Activated naive CD8-positive, alpha-beta T cell treated with anti-CD3 and anti-CD28 coated beads, Interleukin-2, amount 50 U/mL, for 16 hours (primary cell): ENCODE results near the gene EPG5.

Source experiments
- DNase-seq: peaks from one replicate; pipeline ENCODE4 v3.0.0-alpha.2; 2020; ENCODE audit warnings: low read depth, low spot score

Gene EPG5

DNA sequence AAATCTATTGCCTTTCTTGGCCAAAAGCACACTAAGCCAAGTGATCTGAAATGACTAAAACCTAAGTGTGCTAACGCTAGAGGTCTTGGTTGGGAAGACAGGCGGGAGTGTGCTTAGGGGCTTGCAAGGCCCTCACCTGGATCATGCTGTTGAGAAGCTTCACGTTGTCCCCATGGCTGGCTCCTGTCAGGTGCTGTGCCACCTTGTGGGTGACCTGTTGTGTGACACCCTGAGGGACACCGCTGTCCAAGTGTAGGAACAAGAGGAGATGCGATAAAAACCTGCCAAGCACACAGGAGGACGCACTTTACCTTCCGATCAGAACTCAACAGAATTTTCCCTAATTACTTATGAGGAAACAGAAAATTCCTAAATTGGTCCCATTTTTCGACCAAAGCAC lies 50.8 kb downstream of the EPG5 start:
- no peak for DNase-seq

DNA sequence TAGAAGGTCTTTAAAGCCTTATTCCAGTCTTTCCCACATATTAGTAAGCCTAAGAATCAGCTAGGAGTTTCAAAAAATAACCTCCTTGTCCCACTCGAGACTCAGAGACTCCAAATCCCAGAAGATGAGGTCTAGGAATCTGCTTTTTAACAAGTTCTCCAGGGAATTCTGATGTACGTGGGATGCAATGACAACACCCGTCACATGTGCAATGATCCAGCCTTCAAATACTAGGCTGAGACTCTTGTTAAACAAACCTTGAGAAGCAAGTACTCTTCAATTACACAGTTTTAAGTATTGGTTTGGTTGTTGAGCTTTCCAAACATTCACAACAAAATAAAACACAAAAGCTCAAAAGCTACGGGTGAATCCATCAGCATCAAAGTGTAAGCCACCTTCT lies 53.9 kb downstream of the EPG5 start:
- DNase-seq, result no peak

DNA sequence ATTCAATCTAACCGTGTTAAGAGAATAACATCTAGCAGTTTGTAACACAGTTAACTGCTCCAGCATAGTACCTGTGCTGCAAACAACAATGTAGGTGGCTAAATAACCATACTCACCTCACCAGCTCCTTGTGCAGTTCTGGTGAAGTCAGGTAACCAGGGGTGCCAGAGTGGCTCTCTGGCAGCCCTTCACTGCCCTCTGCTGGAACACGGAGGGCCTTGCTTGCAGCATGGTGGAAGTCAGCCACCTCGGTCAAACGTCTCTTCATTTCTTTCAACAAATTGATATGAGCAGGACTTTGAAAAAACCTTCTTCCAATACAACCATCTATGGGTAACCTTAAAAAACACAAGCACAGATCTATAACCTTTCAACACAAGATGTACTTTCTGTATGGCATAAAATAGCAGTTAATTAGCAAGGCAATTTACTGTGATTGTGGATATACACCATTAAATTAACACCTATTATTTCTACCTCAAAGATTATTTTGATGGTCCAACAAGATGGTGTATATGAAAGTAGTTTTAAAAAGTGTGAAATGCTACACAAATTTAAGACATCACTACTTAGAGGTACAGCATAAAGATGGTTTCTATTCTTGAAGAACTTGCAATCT lies 56.6 kb downstream of the EPG5 start:
- peak; percentile 21 for DNase-seq

DNA sequence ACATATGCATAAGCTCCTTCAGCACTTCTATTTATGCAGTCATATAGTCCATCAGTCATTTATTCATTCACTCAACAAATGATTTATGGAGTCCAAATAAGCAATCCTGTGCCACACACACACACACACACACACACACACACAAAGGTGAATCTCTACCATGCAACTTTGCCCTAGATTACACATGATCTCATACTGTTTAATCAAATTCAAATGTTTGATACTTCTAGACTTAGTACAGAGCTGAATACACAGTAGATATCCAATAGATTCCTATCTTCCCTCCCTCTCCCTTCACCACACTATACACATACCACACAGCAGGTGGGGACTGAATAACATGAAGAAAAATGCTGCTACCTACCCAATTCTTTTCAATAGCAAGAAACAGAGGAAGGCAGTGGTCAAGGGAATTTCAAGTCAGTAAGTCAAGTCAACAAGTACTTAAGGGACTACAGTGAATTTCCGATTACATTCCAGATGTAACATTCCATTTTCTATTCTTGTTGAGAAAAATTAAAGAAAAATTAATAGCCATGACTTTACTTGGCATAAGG lies 65.4 kb downstream of the EPG5 start:
- no peak for DNase-seq

DNA sequence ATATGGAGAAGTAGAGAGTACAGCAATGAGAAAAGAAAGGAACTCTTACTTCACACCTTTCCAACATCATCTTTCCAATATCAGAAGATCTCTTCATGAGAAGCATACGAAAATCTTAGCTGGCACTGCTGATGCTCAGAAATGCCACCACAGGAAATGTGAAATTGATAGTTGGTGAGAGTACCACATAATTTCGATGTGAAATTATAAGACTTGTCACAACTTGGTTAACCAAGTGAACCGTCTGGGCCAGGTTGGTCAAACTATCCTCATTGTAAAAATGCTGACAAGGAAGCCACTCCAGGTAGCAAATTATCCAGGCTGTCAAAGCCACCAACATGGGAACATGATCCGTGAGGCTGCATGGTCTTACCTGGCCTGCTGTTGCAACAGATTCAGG lies 66.5 kb downstream of the EPG5 start:
- DNase-seq, result no peak

DNA sequence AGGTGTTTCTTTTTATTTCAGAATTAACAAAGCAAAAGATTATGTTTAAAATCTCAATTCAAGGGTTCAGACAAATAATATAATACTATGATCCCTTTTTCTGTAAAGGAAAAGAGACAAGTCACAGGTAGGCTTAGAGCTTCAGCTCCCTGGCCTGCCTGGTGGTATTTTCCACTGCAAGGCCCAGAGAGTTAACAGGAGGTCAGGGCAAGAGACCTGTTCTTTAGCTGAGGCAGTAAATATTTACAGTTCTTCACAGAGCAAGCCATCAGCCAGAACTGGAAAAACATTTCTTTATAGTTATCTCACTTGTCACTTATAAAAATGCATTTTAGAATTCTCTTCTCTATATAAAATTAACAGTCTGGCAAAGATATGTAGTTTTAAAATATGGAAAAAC lies 70.1 kb downstream of the EPG5 start:
- no peak for DNase-seq

DNA sequence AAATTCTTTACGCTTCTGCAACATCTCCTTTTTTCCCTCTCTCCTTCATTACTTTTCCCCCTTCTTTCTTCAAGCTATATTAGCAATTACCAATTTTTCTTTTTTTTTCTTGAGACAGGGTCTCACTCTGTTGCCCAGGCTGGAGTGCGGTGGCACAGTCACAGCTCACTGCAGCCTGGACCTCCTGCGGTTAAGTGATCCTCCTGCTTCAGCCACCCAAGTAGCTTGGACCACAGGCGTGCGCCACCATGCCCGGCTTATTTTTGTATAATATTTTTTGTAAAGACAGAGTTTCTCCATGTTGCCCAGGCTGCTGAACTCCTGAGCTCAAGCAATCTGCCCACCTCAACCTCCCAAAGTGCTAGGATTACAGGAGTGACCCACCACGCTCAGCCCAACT lies 70.7 kb downstream of the EPG5 start:
- no peak for DNase-seq

DNA sequence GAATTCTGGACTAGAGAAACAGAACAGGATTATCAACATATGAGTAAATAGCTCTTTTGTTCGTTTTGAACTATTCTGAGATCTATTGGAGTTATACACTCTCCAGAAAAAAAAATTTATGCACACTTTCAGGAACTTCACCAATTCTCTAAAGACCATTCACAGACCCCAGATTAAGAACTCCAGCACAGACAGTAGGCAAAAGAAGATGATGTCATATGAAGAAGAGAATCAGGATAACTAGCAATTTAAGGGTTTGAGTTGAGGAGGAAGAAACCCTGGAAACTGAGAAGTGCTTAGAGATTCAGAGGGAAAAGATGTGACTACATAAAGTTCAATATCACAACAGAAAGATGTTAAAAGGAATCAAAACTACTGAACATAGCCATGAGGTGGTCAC lies 71.8 kb downstream of the EPG5 start:
- no peak for DNase-seq

DNA sequence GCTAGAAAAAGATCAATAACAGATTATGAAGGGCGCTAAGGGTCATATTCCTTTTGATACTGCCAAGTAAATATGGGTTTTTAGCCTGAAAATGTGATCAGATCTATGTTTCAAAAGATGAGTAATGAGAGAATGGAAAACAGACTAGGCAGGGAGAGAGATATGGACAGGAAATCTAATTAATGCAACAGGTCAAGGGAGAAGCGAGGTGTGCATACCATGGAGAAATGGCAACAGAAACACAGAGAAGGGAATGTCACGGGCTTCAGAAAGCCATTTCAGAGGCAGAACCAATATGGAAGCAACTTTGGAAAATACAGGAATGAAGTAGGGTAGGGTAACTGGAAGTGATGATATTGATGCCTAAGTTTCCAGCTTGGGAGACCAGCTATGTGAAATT lies 72.3 kb downstream of the EPG5 start:
- DNase-seq, result no peak

DNA sequence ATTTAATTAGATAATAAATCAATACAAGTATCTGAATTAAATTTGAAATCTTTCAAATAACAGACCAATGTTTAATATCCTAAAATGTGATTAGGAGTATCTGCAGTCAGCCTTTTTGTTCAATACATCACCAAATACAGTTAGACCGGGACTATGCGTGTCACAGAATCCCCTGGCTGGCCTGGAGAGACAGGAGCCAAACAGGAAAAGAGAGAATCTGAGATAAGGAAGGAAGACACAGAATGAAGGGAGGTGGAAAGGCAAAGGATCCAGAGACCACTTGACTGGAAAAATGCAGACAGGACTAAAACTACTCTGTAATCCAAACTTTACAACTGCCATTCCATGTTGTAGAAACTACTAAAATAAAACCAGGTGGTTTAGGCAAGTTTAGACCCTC lies 75.3 kb downstream of the EPG5 start:
- DNase-seq, result no peak

DNA sequence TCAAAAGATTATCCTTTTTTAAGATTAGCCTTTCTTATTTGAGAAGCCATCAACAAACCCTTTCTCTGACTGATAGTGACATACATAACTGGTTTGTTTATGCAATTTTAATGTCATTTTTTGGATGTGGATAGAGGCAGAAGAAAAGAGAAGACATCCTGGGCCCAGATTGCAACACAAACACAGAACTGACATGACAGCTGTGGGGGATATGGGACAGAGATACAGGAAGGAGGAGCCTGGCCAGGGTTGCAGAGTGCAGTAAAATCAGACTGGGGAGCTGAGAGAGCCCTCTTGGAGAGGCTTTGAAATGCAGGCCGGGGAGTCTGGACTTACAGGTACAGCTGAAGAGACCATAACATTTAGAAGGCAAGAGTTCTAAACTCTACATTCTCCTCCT lies 76.5 kb downstream of the EPG5 start:
- no peak for DNase-seq

DNA sequence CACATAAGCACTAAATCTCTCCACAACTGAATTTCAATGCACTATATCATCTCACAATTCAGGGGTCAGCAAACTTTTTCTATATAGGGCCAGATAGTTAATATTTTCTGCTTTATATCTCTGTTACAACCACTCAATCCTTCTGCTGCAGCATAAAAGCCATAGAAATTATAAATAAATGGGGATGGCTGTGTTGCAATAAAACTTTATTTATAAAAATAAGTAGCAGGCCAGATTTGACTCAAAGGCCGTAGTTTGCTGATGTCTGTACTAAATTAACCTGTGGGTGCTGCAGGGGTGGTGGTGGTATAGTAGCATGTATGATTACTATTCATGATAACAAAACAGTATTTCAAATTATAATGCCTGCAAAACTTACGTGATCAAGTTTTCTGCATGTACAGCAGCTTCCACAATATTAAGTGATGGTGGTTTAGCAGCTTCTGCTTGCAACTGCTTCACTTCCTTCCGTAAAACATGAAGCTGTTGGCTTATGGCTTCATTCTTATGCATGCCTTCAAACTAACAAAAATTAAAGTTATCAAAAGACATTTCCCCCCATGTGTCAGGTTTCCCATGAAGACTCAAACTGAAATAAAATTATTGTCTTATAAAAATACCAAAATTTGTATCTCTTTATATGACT lies 77.6 kb downstream of the EPG5 start:
- DNase-seq, result no peak

DNA sequence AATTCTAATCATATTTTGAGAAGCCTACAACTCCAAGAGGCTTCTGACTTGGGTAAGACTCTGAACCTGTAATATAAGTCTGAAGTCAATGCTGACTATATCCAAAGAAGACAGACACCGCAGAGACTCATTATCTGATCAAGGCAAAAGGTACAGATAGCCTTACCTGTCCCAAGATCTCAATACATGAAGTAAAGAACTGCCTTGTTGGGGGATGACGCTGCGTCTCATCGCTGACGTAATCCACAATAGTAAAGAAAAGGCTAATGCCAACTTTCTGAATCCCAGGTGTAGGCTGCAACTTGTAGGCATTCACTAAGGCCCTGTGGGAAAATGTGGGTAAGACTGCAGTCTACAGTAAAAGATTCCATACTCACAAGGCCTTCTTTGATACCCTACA lies 79.5 kb downstream of the EPG5 start:
- DNase-seq, result no peak

DNA sequence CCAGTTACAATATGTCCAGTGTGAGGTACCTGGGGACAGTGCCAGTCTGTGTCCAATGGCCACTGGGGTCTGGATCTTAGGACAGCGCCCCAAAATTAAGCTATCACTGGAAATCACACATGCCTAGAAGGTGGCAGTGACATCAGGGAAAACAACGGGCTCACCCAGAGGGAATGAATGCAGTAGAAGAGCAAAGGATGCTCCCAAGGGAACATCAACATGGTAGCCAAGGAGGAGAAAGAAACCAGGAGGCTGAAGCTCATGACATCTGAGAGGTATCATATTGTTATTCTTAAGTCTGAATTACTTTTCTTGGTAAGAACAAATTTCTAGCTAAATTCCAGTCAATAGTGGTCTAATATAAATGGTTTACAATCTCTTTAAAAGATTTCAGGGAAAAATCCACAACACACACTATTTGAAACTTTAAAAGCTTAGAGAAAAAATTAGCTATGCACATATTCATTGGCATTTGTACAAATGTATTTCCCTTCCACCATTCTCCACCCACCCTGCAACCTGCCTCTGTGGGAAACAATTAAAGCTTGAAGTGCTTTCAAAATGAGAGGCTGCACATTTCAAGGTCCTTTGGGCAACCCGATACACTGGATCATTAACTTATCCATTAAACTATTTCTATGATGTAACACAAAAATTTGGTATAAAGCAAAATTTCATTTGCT lies 86.1 kb downstream of the EPG5 start:
- no peak for DNase-seq

DNA sequence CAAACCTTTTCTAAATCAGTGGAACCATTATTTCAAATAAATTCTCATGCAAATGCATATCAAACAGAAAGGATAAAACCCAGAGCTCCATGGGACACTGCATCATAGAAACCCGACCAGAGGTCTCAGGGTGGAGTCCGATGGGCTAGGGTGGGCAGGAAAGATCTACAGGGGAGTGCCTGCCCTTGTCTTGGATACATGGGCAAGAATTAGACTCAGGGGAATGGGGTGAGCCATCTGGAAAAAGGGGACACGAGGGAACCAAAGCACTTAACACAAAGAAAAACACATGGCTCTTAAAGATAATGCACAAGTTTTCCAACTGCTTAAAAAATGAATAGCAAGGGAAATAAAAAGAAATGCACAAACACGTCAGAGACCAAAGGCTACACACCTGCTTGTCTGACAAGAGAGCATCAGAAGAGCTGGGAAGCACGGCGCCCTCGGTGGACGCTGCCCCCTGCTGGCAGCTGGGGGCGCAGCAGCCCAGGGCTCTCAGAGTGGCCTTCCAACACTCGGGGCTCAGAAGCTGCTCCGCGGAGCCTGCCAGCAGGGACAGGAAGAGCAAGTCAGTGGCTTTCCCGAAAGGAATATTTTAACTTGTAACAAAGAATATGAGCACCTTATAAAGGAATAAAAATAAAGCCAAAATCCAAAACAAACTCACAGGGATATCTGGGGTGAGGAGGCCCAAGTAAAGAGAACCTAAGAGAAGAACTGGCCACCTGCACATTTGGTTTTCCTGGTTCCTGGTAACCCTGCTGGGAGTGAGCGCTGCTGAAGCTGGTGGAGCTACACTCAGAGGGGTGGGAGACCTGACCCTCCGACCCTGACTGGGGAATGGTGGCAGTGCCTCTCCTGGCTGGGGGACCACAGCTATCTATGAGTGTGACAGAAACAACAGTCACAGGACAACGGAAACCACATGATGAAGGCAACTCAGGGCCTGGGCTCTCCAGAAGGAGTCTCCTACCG lies 87.2 kb downstream of the EPG5 start:
- peak; percentile 38 for DNase-seq

DNA sequence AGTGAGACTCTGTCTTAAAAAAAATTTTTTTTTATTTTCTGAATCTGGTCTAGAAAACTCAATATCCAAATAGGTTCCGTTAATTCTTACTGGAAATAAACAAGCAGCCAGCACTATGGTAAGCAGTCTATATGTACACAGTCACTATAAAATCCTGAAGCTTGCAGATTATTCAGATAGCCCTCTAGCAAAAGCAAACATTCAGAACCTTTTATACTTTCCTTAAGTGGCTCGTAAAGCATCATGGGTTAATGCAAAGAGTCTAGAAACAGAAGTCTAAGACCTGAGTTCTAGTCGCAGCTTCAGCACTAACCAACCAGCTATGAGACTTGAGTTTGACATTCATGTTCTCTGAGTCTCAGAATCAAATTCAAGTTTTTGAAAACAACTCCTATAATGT lies 89.7 kb downstream of the EPG5 start:
- DNase-seq, result no peak

DNA sequence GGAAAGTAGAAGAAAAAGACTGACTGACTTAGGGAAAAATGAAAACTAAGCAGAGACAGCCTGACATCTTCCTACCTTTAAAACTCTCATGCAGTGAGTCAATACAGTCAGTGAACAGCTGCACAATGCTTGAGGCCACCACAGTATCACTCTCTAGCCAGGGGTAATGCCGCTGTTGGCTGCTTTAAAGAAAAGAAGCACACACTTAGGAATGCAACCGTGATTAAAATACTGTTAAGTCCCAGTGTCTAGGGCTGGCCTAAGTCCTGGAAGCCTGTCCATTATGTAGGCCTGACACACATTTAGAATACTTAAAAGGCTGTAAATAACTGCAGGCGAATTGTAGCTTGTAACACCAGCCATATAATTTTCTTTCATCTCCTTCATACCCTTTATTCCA lies 91.0 kb downstream of the EPG5 start:
- DNase-seq, result no peak

DNA sequence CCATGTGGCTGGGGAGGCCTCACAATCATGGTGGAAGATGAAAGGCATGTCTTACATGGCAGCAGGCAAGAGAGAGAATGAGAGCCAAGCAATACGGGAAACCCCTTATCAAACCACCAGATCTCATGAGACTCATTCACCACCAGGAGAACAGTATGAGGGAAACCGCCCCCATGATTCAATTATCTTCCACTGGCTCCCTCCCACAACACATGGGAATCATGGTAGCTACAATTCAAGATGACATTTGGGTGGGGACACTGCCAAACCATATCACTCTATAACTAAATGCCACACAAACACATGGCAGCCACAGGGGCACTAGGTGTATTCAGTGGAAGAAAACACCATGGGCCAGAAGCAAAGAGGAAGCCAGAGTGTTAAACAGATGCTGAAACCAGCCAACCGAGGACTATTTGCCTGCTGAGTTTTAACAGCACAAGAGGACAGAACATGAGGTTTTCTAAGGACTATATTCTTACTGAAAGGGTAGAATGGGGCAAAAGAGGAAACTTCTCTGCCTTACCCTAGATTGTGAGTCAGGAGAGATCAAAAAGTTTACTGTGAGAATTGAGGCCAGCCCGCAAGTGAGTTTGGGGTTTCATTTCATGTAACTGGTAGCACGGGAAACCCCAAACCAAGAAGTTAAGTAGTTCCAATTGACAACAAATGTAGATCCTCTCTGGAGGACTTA lies 92.5 kb downstream of the EPG5 start:
- DNase-seq, result peak; percentile 13

DNA sequence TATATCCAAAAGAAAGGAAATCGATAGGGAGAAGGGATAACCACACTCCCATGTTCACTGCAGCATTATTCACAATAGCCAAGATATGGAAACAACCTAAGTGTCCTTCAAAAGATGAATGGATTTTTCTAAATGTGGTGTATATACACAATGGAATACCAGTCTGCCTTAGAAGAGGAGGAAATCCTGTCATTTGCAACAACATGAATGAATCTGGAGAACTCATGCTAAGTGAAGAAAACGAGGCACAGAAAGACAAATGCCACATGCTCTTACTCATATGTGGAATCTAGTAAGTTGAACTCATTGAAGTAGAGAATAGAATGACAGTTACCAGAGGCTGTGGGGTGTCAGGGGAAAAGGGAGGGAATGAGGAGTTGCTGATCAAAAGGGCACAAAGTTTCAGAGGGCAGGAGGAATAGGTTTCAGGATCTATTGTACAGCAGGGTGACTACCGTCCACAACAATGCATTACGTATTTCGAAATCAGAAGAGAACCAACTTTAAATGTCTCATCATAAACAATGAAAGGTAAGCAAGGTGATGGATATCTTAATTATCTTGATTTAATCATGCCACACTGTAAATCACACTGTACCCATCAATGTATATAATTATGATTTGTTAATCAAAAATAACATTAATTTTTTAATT lies 95.6 kb downstream of the EPG5 start:
- DNase-seq, result no peak

DNA sequence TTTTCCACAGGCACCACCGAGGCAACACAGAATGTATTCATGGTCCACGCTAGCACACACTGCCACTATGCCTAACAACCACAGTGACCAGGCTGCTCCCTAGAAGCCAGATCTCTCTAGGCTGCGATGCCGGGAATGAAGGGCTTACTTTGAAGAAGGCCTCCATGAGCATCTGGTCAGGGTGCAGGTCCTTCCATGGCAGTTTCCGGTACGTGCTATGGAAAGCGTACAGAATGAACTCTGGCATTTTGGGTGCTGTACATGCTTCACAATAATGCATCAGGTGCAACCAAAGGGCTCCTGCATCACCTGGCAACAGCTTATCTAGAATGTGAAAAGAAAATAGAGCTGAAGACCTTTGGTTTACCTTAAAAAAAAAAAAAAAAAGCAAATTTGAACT lies 96.7 kb downstream of the EPG5 start:
- no peak for DNase-seq

DNA sequence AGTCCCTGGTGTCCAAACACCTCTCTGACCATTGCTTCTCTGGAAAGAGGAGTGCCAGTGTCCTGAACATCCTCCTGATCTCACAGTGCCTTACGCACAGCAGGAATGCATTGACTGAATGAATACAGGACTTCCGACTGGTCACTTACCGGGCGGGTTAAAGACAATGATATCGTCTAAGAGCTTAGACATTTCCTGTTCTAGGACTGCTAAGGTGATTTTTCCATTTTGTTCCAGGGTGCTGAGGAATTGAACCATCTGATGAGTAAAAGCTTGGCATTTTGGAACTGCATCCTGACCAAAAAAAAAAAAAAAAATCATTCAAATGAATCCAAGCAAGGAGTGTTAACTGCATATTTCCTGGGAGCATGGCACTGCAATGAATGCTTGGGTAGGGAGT lies 101.7 kb downstream of the EPG5 start:
- no peak for DNase-seq
